Measurements from ENCODE around the gene B3GAT1.

Gene B3GAT1

GRCh38 chr11:134406264-134407185 lies 5.5 kb downstream of the B3GAT1 start:
- TF ChIP-seq CTCF (IDR thresholded peaks at IDR 0.05; ENCODE audit: low read depth, low read length, missing control alignments): no peak
- in situ Hi-C loops (cut with HindIII; ENCODE audit: low pct_ligation_motif_present, low sequenced_read_pairs): no loop called here
- H3K27me3 ChIP-seq (replicated peaks): peaks cover 12% of the 10 kb centered on the region
- H3K36me3 ChIP-seq (replicated peaks): no peaks in the 10 kb centered on the region
- H3K27ac ChIP-seq: no peak overlapping the region
- no peak for DNase-seq
- no peak overlapping the region for H3K4me3 ChIP-seq (ENCODE audit: low read depth, low read length)

GRCh38 chr11:134405841-134406240 lies 6.2 kb downstream of the B3GAT1 start:
- Histone ChIP-seq H3K36me3 (replicated peaks) (no peaks in the 10 kb centered on the region), H3K27me3 (replicated peaks) (peaks cover 5% of the 10 kb centered on the region), H3K4me3 (ENCODE audit: low read depth, low read length) (no peak overlapping the region), H3K27ac (no peak overlapping the region)
- no peak for TF ChIP-seq CTCF (IDR thresholded peaks at IDR 0.05; ENCODE audit: low read depth, low read length, missing control alignments)
- no peak for DNase-seq
- in situ Hi-C loops (cut with HindIII; ENCODE audit: low pct_ligation_motif_present, low sequenced_read_pairs): no loop called here

- Histone ChIP-seq H3K36me3 (replicated peaks) (no peaks in the 10 kb centered on the region), H3K27me3 (replicated peaks) (peaks cover 2% of the 10 kb centered on the region), H3K4me3 (ENCODE audit: low read depth, low read length) (no peak overlapping the region), H3K27ac (no peak overlapping the region)
- no peak for TF ChIP-seq CTCF (IDR thresholded peaks at IDR 0.05; ENCODE audit: low read depth, low read length, missing control alignments)
- in situ Hi-C loops (cut with HindIII; ENCODE audit: low pct_ligation_motif_present, low sequenced_read_pairs): no loop called here
- no peak for DNase-seq
These were observed 6.6 kb downstream of the B3GAT1 start for GRCh38 chr11:134405436-134405835.

GRCh38 chr11:134404575-134405341 lies 7.3 kb downstream of the B3GAT1 start:
- no peaks in the 10 kb centered on the region for H3K36me3 ChIP-seq (replicated peaks)
- no peaks in the 10 kb centered on the region for H3K27me3 ChIP-seq (replicated peaks)
- DNase-seq: no peak
- TF ChIP-seq CTCF (IDR thresholded peaks at IDR 0.05; ENCODE audit: low read depth, low read length, missing control alignments): no peak
- no peak overlapping the region for H3K27ac ChIP-seq
- no peak overlapping the region for H3K4me3 ChIP-seq (ENCODE audit: low read depth, low read length)
- in situ Hi-C loops (cut with HindIII; ENCODE audit: low pct_ligation_motif_present, low sequenced_read_pairs): no loop called here

GRCh38 chr11:134402910-134403309 lies 9.1 kb downstream of the B3GAT1 start:
- DNase-seq: no peak
- no peaks in the 10 kb centered on the region for H3K27me3 ChIP-seq (replicated peaks)
- no peak overlapping the region for H3K4me3 ChIP-seq (ENCODE audit: low read depth, low read length)
- no peaks in the 10 kb centered on the region for H3K36me3 ChIP-seq (replicated peaks)
- H3K27ac ChIP-seq: no peak overlapping the region
- no peak for TF ChIP-seq CTCF (IDR thresholded peaks at IDR 0.05; ENCODE audit: low read depth, low read length, missing control alignments)
- in situ Hi-C loops (cut with HindIII; ENCODE audit: low pct_ligation_motif_present, low sequenced_read_pairs): no loop called here
